ENCODE data around the gene KIF22. TPM values are rescaled to one million over a fixed set of nuclear protein-coding genes. Genes with fewer than 3 reads are reported as not detected.

Gene KIF22
- total and polyA plus RNA-seq, 3 experiments from 2014 or later: 61.2 to 131 (median 118) TPM

DNA sequence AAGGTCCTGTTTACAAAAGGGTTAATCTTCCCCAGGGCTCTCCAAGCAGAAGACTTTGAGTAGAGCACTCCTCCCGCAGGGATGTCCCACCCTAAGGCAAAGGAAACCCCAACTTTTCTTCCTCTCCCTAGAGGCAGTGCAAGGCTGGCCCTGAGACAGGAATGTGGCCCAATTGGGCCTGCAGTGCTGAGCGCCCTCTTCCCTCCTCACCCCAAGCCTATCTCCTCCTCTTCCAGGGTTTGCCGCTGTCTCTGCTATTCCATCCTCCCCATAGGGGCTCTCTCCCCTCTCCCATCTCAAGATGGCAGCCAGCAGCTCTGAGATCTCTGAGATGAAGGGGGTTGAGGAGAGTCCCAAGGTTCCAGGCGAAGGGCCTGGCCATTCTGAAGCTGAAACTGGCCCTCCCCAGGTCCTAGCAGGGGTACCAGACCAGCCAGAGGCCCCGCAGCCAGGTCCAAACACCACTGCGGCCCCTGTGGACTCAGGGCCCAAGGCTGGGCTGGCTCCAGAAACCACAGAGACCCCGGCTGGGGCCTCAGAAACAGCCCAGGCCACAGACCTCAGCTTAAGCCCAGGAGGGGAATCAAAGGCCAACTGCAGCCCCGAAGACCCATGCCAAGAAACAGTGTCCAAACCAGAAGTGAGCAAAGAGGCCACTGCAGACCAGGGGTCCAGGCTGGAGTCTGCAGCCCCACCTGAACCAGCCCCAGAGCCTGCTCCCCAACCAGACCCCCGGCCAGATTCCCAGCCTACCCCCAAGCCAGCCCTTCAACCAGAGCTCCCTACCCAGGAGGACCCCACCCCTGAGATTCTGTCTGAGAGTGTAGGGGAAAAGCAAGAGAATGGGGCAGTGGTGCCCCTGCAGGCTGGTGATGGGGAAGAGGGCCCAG lies 22.4 kb downstream of the KIF22 start:
- peaks cover 53 to 79% (median 59%) of the 10 kb centered on the region in 3 donors for H3K4me1 Mint-ChIP-seq
- H3K9me3 ChIP-seq (ENCODE audit: low read length): no peaks in the 10 kb centered on the region
- H3K9me3 Mint-ChIP-seq: peaks cover 0 to 2% (median 0%) of the 10 kb centered on the region in 5 donors
- H3K36me3 Mint-ChIP-seq: peaks cover 4 to 31% (median 5%) of the 10 kb centered on the region in 3 donors
- no peak for DNase-seq
- H3K27me3 Mint-ChIP-seq: peaks cover 0 to 5% of the 10 kb centered on the region in 2 donors
- H3K27ac ChIP-seq (ENCODE audit: low read depth, low read length): no peak overlapping the region
- peak overlapping the region; percentile 75 to 96 (median 91) for H3K4me3 Mint-ChIP-seq
- POLR2A ChIA-PET: interaction anchor here (0.8 to 1.2 kb wide), 3 partner anchors 9 to 80 kb away, joined by 4 to 6 read pairs (median 5); partner anchors contain the start of gene KIF22
- CTCF ChIA-PET: interaction anchor here (1.6 to 1.8 kb wide), 2 partner anchors 35 to 83 kb away, joined by 4 to 6 read pairs; no protein-coding TSS in a partner anchor
- no peaks in the 10 kb centered on the region for H3K27me3 ChIP-seq (ENCODE audit: insufficient read depth, low read length, poor library complexity, severe bottlenecking)
- no peak overlapping the region for H3K4me3 ChIP-seq (ENCODE audit: low read length)
- peaks cover 60% of the 10 kb centered on the region for H3K4me1 ChIP-seq (ENCODE audit: insufficient read depth, low read length)
- peaks cover 5% of the 10 kb centered on the region for H3K36me3 ChIP-seq (ENCODE audit: insufficient read depth, low read length)
- peak overlapping the region in 7 of 8 donors; percentile 56 to 98 (median 63) for H3K27ac Mint-ChIP-seq

DNA sequence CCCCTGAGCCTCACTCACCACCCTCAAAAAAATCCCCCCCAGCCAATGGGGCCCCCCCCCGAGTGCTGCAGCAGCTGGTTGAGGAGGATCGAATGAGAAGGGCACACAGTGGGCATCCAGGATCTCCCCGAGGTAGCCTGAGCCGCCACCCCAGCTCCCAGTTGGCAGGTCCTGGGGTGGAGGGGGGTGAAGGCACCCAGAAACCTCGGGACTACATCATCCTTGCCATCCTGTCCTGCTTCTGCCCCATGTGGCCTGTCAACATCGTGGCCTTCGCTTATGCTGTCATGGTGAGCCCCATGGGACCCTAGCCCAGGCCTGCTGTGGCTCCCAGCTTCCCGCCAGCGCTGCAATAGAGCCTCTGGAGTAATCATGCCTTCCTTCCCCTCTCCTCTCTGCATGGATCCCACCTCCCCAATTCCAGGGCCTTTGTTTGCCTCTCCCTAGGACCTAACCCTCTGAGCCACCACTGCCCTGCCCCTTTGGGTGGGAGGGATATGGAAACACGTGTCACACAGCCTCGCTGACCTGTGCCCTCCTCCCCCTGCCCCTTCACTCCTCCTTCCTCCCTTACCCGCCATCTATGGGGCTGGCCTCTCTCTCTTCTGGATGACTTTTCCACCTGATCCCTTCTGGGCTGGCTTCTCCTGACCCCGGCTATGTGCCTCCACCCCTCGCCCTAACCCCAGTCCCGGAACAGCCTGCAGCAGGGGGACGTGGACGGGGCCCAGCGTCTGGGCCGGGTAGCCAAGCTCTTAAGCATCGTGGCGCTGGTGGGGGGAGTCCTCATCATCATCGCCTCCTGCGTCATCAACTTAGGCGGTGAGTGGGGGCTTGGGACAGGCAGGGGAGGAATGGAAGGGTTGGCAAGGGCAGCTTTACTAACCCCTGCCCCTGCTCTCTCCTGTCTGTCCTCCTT lies 23.4 kb downstream of the KIF22 start:
- Mint-ChIP-seq H3K4me1 (peaks cover 51 to 79% (median 59%) of the 10 kb centered on the region in 3 donors), H3K27ac (peak overlapping the region in 6 of 8 donors; percentile 45 to 93 (median 66)), H3K4me3 (peak overlapping the region; percentile 23 to 93 (median 32)), H3K36me3 (peaks cover 0 to 32% (median 6%) of the 10 kb centered on the region in 3 donors), H3K27me3 (peaks cover 0 to 4% of the 10 kb centered on the region in 2 donors), H3K9me3 (peaks cover 0 to 2% (median 0%) of the 10 kb centered on the region in 5 donors)
- Histone ChIP-seq H3K27ac (ENCODE audit: low read depth, low read length) (no peak overlapping the region), H3K36me3 (ENCODE audit: insufficient read depth, low read length) (peaks cover 11% of the 10 kb centered on the region), H3K9me3 (ENCODE audit: low read length) (no peaks in the 10 kb centered on the region), H3K27me3 (ENCODE audit: insufficient read depth, low read length, poor library complexity, severe bottlenecking) (no peaks in the 10 kb centered on the region), H3K4me1 (ENCODE audit: insufficient read depth, low read length) (peaks cover 60% of the 10 kb centered on the region), H3K4me3 (ENCODE audit: low read length) (no peak overlapping the region)
- CTCF ChIA-PET: interaction anchor here (1.6 to 8.7 kb wide), 3 partner anchors 34 to 113 kb away, joined by 4 to 82 read pairs (median 6); no protein-coding TSS in a partner anchor
- POLR2A ChIA-PET: interaction anchor here (0.7 to 1.2 kb wide), 4 partner anchors 8 to 81 kb away, joined by 3 to 6 read pairs (median 4); no protein-coding TSS in a partner anchor
- peak in 1 of 5 donors; percentile 50 for DNase-seq

DNA sequence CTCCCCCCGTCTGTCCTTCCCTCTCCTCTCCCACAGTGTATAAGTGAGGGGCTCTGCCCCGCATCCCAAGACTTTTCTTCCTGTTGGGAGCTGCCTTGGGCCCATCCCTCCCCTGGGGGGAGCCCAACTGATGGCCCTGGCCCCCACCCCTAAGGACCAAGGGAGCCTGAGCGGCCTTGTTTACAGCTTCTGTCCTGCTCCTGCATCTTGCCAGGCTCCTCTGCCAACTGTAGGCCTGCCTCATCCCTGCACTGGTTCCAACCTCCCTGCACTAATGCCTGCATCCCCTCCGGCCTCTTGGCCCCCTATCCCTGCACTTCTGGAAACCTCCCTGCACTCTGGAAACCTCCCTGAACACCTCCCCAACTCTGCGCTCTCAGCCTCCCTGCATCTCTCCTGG lies 24.0 kb downstream of the KIF22 start:
- no peak for DNase-seq
- Mint-ChIP-seq H3K9me3 (peaks cover 0 to 2% (median 0%) of the 10 kb centered on the region in 5 donors), H3K27ac (peak overlapping the region in 7 of 8 donors; percentile 58 to 99 (median 94)), H3K4me1 (peaks cover 53 to 80% (median 62%) of the 10 kb centered on the region in 3 donors), H3K36me3 (peaks cover 0 to 34% (median 6%) of the 10 kb centered on the region in 3 donors), H3K4me3 (peak overlapping the region; percentile 89 to 99 (median 93)), H3K27me3 (peaks cover 0 to 4% of the 10 kb centered on the region in 2 donors)
- CTCF ChIA-PET: interaction anchor here (1.6 to 8.7 kb wide), 4 partner anchors 24 to 114 kb away, joined by 4 to 82 read pairs (median 12); partner anchors contain the start of gene KIF22
- Histone ChIP-seq H3K27ac (ENCODE audit: low read depth, low read length) (no peak overlapping the region), H3K36me3 (ENCODE audit: insufficient read depth, low read length) (peaks cover 14% of the 10 kb centered on the region), H3K27me3 (ENCODE audit: insufficient read depth, low read length, poor library complexity, severe bottlenecking) (no peaks in the 10 kb centered on the region), H3K4me1 (ENCODE audit: insufficient read depth, low read length) (peaks cover 60% of the 10 kb centered on the region), H3K9me3 (ENCODE audit: low read length) (no peaks in the 10 kb centered on the region), H3K4me3 (ENCODE audit: low read length) (peak overlapping the region; percentile 94)
- POLR2A ChIA-PET: interaction anchor here (0.7 to 2.4 kb wide), 2 partner anchors 10 kb away, joined by 3 to 21 read pairs; no protein-coding TSS in a partner anchor

DNA sequence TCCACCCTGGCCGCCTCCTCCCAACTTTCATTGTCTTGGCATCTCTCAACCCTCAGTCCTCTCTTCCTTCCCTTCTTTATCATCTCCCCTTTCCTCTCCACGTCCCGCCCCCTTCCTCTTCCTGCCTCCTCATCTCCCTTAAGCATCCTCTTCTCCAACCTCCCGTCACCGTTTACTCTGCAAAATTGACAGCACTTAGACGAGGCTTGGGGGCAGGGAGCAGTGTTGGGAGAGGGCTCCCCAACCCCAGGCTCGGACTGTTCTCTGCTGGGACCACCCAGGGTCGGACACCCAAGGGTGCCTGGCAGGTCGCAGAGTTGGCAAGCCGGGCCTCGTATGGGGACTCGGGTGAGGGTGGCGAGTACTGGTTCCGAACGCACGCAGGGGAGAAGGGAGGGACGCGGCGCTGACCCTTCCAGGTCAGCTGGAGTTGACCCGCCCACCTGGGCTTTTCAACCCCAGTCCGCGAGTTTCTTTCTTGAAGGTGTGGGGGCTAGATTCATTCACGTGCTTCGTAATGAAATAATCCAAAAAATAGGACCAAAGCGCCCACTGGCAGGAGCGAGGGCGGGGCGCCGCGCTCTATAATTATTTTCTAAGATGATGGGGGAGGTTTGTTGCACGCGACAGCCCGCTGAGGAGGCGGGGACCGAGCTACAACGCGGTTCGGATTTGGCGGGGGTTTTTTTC lies 24.6 kb downstream of the KIF22 start:
- ChIA-PET POLR2A (interaction anchor here (0.6 to 2.7 kb wide), 19 partner anchors 8 to 999 kb away, joined by 3 to 59 read pairs (median 6); partner anchors contain the start of genes ALDOA, CDIPT, DCTPP1 and HIRIP3), CTCF (interaction anchor here (0.6 to 8.7 kb wide), 26 partner anchors 7 to 724 kb away, joined by 3 to 92 read pairs (median 4); partner anchors contain the start of genes CDIPT, KIF22, MAZ and TAOK2)
- H3K9me3 ChIP-seq (ENCODE audit: low read length): no peaks in the 10 kb centered on the region
- Mint-ChIP-seq H3K27ac (peak overlapping the region; percentile 69 to 99 (median 98)), H3K4me3 (peak overlapping the region; percentile 89 to 99 (median 93)), H3K4me1 (peaks cover 53 to 80% (median 62%) of the 10 kb centered on the region in 3 donors), H3K9me3 (no peaks in the 10 kb centered on the region), H3K27me3 (peaks cover 0 to 4% of the 10 kb centered on the region in 2 donors), H3K36me3 (peaks cover 0 to 36% (median 6%) of the 10 kb centered on the region in 3 donors)
- H3K4me1 ChIP-seq (ENCODE audit: insufficient read depth, low read length): peaks cover 60% of the 10 kb centered on the region
- H3K4me3 ChIP-seq (ENCODE audit: low read length): peak overlapping the region; percentile 94
- H3K27ac ChIP-seq (ENCODE audit: low read depth, low read length): peak overlapping the region; percentile 89
- H3K27me3 ChIP-seq (ENCODE audit: insufficient read depth, low read length, poor library complexity, severe bottlenecking): no peaks in the 10 kb centered on the region
- peaks cover 15% of the 10 kb centered on the region for H3K36me3 ChIP-seq (ENCODE audit: insufficient read depth, low read length)
- peak in 1 of 5 donors; percentile 77 for DNase-seq

DNA sequence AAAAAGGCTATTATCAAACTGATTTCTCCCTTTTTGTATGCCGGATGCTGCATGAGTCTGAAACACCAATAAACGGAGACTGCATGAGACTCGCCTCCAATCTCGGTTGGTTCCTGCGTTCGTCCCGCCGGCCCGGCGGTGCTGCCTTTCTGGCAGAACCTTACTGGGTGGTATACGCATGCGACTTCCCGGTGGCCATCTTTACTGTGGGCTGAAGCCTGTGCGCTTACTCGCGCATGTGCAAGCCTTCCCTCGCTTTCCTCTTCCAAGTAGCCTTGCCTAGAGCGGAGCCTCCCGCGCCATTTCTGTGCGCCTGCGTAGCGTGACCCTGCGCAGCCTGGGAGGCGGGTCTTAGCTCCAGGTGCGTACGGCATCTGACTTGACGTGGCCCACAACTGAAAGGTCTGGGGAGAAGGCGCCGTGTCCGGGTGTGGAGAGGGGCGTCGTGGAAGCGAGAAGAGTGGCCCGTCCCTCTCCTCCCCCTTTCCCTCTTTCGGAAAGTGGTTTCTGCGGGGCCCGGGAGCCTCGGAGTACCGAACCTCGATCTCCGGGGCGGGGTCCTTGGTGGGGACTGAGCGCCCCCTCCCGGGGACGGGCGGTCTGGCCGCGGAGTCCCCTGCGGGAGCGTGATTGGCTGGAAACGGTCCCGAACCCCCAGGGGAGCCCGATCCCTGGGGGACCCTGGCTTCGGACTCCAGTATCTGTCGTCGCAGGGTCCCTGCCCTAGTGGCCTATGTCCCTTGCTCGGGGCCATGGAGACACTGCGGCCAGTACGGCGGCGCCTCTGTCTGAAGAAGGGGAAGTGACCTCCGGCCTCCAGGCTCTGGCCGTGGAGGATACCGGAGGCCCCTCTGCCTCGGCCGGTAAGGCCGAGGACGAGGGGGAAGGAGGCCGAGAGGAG lies 25.5 kb downstream of the KIF22 start, which contains the start of gene PAGR1:
Gene PAGR1, plus strand, starts transcription at position 360 of the 901 bp plus-strand sequence. Its CDS starts 374 bp downstream, at position 734.
- Mint-ChIP-seq H3K27me3 (peaks cover 0 to 4% of the 10 kb centered on the region in 2 donors), H3K4me3 (peak within 1 kb of the TSS; percentile 89 to 99 (median 93)), H3K4me1 (peaks cover 53 to 79% (median 62%) of the 10 kb centered on the region in 3 donors), H3K27ac (peak within 1 kb of the TSS; percentile 93 to 99 (median 98)), H3K9me3 (no peaks in the 10 kb centered on the region), H3K36me3 (peaks cover 0 to 42% (median 6%) of the 10 kb centered on the region in 3 donors)
- Histone ChIP-seq H3K27me3 (ENCODE audit: insufficient read depth, low read length, poor library complexity, severe bottlenecking) (no peaks in the 10 kb centered on the region), H3K27ac (ENCODE audit: low read depth, low read length) (peak within 1 kb of the TSS; percentile 89), H3K36me3 (ENCODE audit: insufficient read depth, low read length) (peaks cover 15% of the 10 kb centered on the region), H3K4me3 (ENCODE audit: low read length) (peak within 1 kb of the TSS; percentile 94), H3K4me1 (ENCODE audit: insufficient read depth, low read length) (peaks cover 54% of the 10 kb centered on the region), H3K9me3 (ENCODE audit: low read length) (no peaks in the 10 kb centered on the region)
- ChIA-PET POLR2A (interaction anchor here (0.5 to 2.7 kb wide), 24 partner anchors 8 to 998 kb away, joined by 3 to 59 read pairs (median 5); partner anchors contain the start of genes ALDOA, CDIPT, DCTPP1 and HIRIP3), CTCF (interaction anchor here (0.6 to 8.7 kb wide), 29 partner anchors 8 to 723 kb away, joined by 3 to 92 read pairs (median 4); partner anchors contain the start of genes CDIPT, KIF22, MAZ and TAOK2)
- peak; percentile 95 to 99 (median 99) for DNase-seq
